ENCODE measurements around the gene LRIT3.

DNA sequence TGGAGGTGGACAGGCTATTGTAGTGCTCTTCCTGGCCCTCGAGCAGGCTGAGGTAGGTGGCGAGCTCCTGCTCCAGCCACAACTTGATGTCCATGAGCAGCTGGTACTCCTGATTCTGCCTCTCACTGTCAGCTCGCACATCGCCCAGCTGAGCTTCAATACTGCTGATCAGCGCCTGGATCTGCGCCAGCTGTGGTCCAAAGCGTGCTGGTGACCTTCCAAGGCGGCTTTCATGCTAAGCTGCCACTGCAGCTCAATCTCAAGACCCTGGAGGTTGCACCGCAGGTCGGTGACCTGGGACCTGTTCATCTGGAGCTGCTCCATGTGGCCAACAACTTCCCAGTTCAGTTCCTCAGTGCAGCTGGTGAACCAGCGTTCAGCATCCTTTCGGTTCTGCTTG is 31.2 kb downstream of the LRIT3 start:
- TF ChIP-seq, protein P1, sequence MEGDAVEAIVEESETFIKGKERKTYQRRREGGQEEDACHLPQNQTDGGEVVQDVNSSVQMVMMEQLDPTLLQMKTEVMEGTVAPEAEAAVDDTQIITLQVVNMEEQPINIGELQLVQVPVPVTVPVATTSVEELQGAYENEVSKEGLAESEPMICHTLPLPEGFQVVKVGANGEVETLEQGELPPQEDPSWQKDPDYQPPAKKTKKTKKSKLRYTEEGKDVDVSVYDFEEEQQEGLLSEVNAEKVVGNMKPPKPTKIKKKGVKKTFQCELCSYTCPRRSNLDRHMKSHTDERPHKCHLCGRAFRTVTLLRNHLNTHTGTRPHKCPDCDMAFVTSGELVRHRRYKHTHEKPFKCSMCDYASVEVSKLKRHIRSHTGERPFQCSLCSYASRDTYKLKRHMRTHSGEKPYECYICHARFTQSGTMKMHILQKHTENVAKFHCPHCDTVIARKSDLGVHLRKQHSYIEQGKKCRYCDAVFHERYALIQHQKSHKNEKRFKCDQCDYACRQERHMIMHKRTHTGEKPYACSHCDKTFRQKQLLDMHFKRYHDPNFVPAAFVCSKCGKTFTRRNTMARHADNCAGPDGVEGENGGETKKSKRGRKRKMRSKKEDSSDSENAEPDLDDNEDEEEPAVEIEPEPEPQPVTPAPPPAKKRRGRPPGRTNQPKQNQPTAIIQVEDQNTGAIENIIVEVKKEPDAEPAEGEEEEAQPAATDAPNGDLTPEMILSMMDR (IDR thresholded peaks at IDR 0.05) = no peak
- TF ChIP-seq POLR2A (IDR thresholded peaks at IDR 0.05) (no peak), EP300 (IDR thresholded peaks at IDR 0.05) (no peak), POLR2AphosphoS5 (IDR thresholded peaks at IDR 0.05) (no peak)

Data from gastroesophageal sphincter (tissue), 3 donors.